COR-L47 (cell line): ENCODE results near the gene UBR3.

Source experiments
- DNase-seq: peaks from one replicate; lab custom pipeline; 2025; lab: John Stamatoyannopoulos, UW

The UBR3 gene

GRCh38 chr2:170006587-170007325, 179.5 kb downstream of the UBR3 start:
- DNase-seq = no peak

- no peak for DNase-seq
Measured at GRCh38 chr2:170009209-170009608, 182.0 kb downstream of the UBR3 start.

DNA sequence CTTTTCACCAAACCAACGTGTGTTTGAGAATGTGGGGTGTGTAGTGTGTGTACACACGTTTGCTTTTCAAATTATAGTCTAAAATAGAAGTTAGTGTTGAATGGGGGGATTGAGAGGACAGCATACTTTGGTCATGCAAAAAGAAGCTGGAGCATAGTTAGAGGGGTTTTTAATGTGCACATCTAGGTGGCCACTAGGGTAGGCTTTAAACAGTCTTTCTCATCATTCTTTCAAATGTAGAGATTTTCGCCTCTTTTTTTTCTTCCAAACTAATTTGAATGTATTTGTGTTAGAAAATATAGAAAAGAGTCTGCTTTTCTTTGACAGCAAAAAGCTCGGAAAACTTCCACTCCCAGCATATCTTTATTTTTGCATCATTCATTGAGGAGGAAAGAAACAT, 185.5 kb downstream of the UBR3 start:
- DNase-seq = no peak

GRCh38 chr2:170013802-170014551, 186.7 kb downstream of the UBR3 start:
- DNase-seq = no peak

GRCh38 chr2:170014769-170015168, 187.5 kb downstream of the UBR3 start:
- no peak for DNase-seq

DNA sequence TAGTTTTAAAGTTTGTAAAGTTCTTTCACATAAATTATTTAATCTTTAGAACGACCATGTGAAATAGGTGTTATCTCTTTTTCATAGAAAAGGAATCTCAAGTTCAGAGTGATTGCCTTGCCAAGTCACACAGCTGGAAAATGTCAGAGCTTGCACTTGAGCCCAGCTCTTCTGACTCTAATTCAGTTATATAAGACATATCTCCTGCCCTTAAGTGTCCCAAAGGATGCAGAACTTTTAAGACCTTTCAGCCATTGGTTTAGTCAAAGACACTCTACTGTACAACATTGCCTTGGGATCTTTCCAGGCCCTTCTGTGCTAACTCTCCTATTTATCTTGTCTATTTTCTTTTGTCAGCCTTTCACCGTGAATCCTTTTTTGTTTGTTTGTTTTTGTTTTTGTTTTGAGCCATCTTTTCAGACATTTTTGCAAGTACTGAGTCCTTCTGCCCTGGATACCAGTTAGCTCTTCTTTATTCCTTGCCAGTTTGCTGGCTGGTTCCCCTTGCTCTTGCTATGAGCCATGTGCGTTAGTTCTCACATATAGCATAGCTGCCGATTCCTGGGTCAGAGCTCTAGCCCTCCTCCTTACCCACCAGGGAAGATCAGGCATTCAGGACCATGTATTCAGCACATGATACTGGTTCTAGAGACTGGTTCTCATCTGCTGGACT, 190.7 kb downstream of the UBR3 start:
- no peak for DNase-seq

GRCh38 chr2:170019060-170019805, 192.0 kb downstream of the UBR3 start:
- DNase-seq = no peak

- DNase-seq = no peak
Measured at GRCh38 chr2:170020777-170021176, 193.5 kb downstream of the UBR3 start.

DNA sequence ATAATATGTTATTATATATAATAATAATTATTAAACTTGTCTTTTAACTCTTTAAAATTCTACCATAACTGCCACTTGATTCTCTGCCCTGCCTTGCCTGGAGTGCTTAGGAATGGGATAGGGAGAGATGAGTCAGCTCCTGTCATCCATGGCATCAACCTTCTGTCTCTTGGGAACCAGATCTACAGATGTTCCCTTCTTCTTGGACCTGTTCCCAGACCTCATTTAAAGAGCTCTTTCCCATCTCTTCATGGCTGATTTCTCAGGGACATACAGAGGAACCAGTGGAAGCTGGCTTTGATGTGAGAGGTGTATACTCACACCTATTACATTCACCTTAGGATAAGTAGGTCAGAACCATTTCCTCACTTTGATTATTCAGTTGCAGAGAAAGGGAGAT, 195.4 kb downstream of the UBR3 start:
- DNase-seq = peak; percentile 45

GRCh38 chr2:170024721-170025120, 197.5 kb downstream of the UBR3 start:
- DNase-seq = no peak

DNA sequence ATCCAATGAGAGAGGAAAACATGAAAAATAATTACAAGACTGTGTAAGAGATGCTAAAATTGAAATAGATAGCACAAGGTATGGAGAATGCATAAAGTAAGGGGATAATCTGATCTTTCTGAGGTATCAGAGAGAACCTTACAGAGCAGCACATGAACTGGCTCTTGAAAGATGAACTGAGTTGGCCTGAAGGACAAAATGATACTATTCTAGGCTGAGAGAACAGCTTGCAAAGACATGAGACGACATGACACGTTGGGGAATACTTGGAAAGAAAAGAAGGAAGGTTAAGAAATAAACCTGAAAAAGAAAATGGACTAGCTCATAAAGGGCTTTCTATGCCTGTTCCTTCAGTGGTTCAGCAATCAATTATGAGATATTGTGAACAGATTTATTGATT, 198.0 kb downstream of the UBR3 start:
- DNase-seq = no peak

- peak; percentile 18 for DNase-seq
Measured at GRCh38 chr2:170026361-170026760, 199.1 kb downstream of the UBR3 start.

- no peak for DNase-seq
Measured at GRCh38 chr2:170029551-170029950, 202.3 kb downstream of the UBR3 start.

DNA sequence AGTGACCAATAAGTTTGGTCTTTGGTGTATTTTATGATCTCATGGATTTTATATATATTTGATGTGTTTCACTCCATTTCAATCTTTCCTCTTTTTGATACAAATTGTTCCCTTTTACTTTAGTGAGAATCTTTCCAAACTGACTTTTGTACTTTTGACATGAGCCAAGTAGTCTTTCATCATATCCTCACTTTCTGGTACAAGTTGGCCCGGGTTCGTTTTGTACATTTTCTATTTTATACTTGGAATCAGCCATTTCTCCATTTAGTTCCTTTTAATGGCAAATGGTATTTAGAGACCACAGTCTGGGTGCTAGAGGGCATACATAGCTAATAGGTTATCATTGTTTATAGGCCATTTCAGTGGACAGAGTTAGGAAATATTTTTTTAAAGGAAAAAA, 202.8 kb downstream of the UBR3 start:
- no peak for DNase-seq

DNA sequence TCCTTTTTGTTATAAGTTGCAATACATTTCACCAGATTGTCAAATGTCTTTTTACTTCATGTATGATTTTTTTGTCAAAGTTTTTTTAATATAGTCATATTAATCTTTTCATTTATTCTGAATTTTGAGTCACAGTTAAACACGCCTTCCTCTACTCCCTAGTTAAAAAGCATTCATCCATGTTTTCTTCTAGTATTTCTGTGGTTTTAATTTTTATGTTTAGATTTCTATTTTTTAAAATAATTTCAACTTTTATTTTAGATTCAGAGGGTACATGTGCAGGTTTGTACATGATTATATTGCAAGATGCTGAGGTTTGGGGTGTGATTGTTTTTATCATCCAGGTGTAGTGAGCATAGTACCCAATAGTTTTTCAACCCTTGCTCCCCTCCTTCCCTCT, 204.0 kb downstream of the UBR3 start:
- no peak for DNase-seq

GRCh38 chr2:170034596-170034995, 207.3 kb downstream of the UBR3 start:
- no peak for DNase-seq

DNA sequence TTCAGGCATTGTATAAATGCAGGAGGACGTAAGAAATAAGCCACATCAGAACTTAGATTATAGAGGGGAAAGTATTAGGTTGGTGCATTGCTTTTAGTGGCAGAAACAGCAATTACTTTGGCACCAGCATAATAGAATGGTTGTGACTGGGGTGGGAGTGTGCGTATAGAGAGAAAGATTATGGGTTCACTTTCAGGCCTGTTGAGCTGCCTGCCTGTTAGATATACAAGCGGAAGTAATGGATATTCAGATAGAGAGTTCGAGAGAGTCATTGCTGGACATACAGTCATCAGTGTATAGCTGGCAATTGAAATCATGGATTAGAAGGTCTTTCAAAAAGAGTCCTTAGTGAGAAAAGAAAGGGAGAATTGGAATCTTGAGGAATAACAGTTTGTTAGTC, 211.5 kb downstream of the UBR3 start:
- no peak for DNase-seq

- DNase-seq = no peak
Measured at GRCh38 chr2:170039401-170040172, 212.3 kb downstream of the UBR3 start.

GRCh38 chr2:170044751-170045478, 217.7 kb downstream of the UBR3 start:
- no peak for DNase-seq

- DNase-seq = no peak
Measured at GRCh38 chr2:170047331-170048065, 220.2 kb downstream of the UBR3 start.
